H1 (cell line): ENCODE data around the gene GTSF1L. TPM values are rescaled to one million over a fixed set of nuclear protein-coding genes. Genes with fewer than 3 reads are reported as not detected.

Experiments used
- CTCF ChIA-PET: fragments of 300-600 bp; sonication (Branson Sonifier 250); formaldehyde crosslinking; loops from one replicate; lab custom pipeline; 2021; ENCODE audit not compliant: partially characterized antibody; lab: Charles Lee
- POLR2A ChIA-PET: fragments of 300-600 bp; sonication (Branson Sonifier 250); formaldehyde crosslinking; loops from one replicate; lab custom pipeline; 2021; ENCODE audit warnings: inconsistent platforms; ENCODE audit not compliant: partially characterized antibody; lab: Charles Lee
- DNase-seq, 2 experiments: peaks; one replicate each; pipeline versions ENCODE4 v3.0.0 to v3.0.0-alpha.2; 2010 to 2022; ENCODE audit warnings: low spot score in 2 of 2, low read depth in 1 of 2, mixed read lengths in 1 of 2
- FAIRE-seq: peaks from 2 replicates; lab custom pipeline; 2011; peaks lifted over from hg19 to GRCh38; lab: Jason Lieb, UNC
- H2AFZ ChIP-seq: 2 replicates; pipeline ENCODE4 v1.8.1; 2012; ENCODE audit warnings: low read length, inconsistent platforms
- H2AK5ac ChIP-seq: 2 replicates; pipeline ENCODE4 v1.6.1; 2013; ENCODE audit warnings: low read depth, low read length
- H2BK120ac ChIP-seq: replicated peaks from 2 replicates; pipeline ENCODE3; 2013; ENCODE audit warnings: low read depth, low read length, inconsistent platforms
- H2BK12ac ChIP-seq: 2 replicates; pipeline ENCODE4 v1.6.1; 2013; ENCODE audit warnings: low read depth, low read length
- H2BK15ac ChIP-seq: 2 replicates; pipeline ENCODE4 v1.6.1; 2013; ENCODE audit warnings: low read length
- H2BK20ac ChIP-seq: 2 replicates; pipeline ENCODE4 v1.6.1; 2013; ENCODE audit warnings: low read length
- H2BK5ac ChIP-seq: 2 replicates; pipeline ENCODE4 v1.6.1; 2013; ENCODE audit warnings: low read depth, low read length
- H3K14ac ChIP-seq: 2 replicates; pipeline ENCODE4 v1.6.1; 2013; ENCODE audit warnings: inconsistent platforms; ENCODE audit not compliant: insufficient read length
- H3K18ac ChIP-seq: 2 replicates; pipeline ENCODE4 v1.6.1; 2013; ENCODE audit warnings: low read length; ENCODE audit errors: extremely low read depth
- H3K23ac ChIP-seq: 2 replicates; pipeline ENCODE4 v1.6.1; 2013; ENCODE audit warnings: inconsistent platforms; ENCODE audit not compliant: insufficient read length
- H3K23me2 ChIP-seq: 2 replicates; pipeline ENCODE4 v1.6.1; 2013; ENCODE audit warnings: low read depth, low read length
- H3K27ac ChIP-seq: 2 replicates; pipeline ENCODE4 v1.6.1; 2011; ENCODE audit warnings: low read depth, low read length, inconsistent platforms
- H3K27me3 ChIP-seq, 4 experiments: replicated peaks in 1 of 4; 1 replicate in 1 of 4; 2 replicates in 3 of 4; pipeline versions ENCODE4 v1.6.1 to v1.8.1; 2011 to 2013; ENCODE audit warnings: low read length in 3 of 4, mild to moderate bottlenecking in 3 of 4, inconsistent platforms in 2 of 4, mixed read lengths in 2 of 4, moderate library complexity in 1 of 4; ENCODE audit not compliant: control insufficient read depth in 3 of 4, insufficient read depth in 3 of 4; ENCODE audit errors: extremely low read depth in 1 of 4
- H3K36me3 ChIP-seq, 4 experiments: 2 replicates each; pipeline versions ENCODE4 v1.6.1 to v1.8.1; 2011 to 2013; ENCODE audit warnings: mild to moderate bottlenecking in 4 of 4, low read length in 3 of 4, moderate library complexity in 2 of 4, control low read depth in 1 of 4, inconsistent platforms in 1 of 4; ENCODE audit not compliant: insufficient read depth in 4 of 4, control insufficient read depth in 2 of 4
- H3K4ac ChIP-seq: replicated peaks from 2 replicates; pipeline ENCODE3; 2013; ENCODE audit warnings: low read length, low read depth, mixed read lengths, inconsistent platforms; ENCODE audit not compliant: insufficient read length
- H3K4me1 ChIP-seq, 4 experiments: replicated peaks in 1 of 4; 1 replicate in 1 of 4; 2 replicates in 3 of 4; pipeline versions ENCODE4 v1.6.1 to v1.8.1; 2011 to 2013; ENCODE audit warnings: low read length in 3 of 4, inconsistent platforms in 2 of 4, mixed read lengths in 1 of 4; ENCODE audit not compliant: insufficient read depth in 4 of 4, control insufficient read depth in 3 of 4
- H3K4me2 ChIP-seq, 2 experiments: 2 replicates each; pipeline versions ENCODE4 v1.6.1 to v1.8.1; 2011 to 2013; ENCODE audit warnings: low read depth in 2 of 2, low read length in 2 of 2, control low read depth in 1 of 2, inconsistent platforms in 1 of 2, mild to moderate bottlenecking in 1 of 2; ENCODE audit not compliant: insufficient read depth in 1 of 2
- H3K4me3 ChIP-seq, 4 experiments: fragments of 200-600, 300-600 bp in 1 of 4; sonication (generic), shearing (Covaris generic), sonication (Bioruptor Twin) in 1 of 4; 2 replicates each; pipeline versions ENCODE4 v1.5.1 to v1.8.1; 2011 to 2016; ENCODE audit warnings: low read length in 4 of 4, low read depth in 3 of 4, control low read depth in 2 of 4, inconsistent platforms in 2 of 4, mild to moderate bottlenecking in 2 of 4, mixed read lengths in 1 of 4, moderate library complexity in 1 of 4; ENCODE audit not compliant: insufficient read depth in 2 of 4; ENCODE audit errors: extremely low read depth in 1 of 4
- H3K56ac ChIP-seq: replicated peaks from 2 replicates; pipeline ENCODE3; 2013; ENCODE audit warnings: low read depth, mild to moderate bottlenecking, mixed read lengths, low read length, inconsistent platforms; ENCODE audit not compliant: insufficient read length
- H3K79me1 ChIP-seq: 2 replicates; pipeline ENCODE4 v1.6.1; 2013; ENCODE audit warnings: low read depth, low read length, control low read depth
- H3K79me2 ChIP-seq, 2 experiments: 2 replicates each; pipeline versions ENCODE4 v1.6.1 to v1.8.1; 2012 to 2013; ENCODE audit warnings: low read length in 2 of 2, mild to moderate bottlenecking in 2 of 2, inconsistent platforms in 1 of 2; ENCODE audit not compliant: insufficient read depth in 2 of 2, control insufficient read depth in 1 of 2
- H3K9ac ChIP-seq, 4 experiments: replicated peaks in 1 of 4; 1 replicate in 1 of 4; 2 replicates in 3 of 4; pipeline versions ENCODE4 v1.6.1 to v1.8.1; 2011 to 2013; ENCODE audit warnings: low read depth in 3 of 4, low read length in 3 of 4, control low read depth in 2 of 4, mild to moderate bottlenecking in 2 of 4, moderate library complexity in 2 of 4, inconsistent platforms in 1 of 4; ENCODE audit errors: extremely low read depth in 1 of 4
- H3K9me3 ChIP-seq, 2 experiments: 2 replicates each; pipeline versions ENCODE4 v1.6.1 to v1.8.1; 2012 to 2013; ENCODE audit warnings: mild to moderate bottlenecking in 2 of 2, moderate library complexity in 2 of 2, control low read depth in 1 of 2, inconsistent platforms in 1 of 2, low read depth in 1 of 2, low read length in 1 of 2, mixed read lengths in 1 of 2; ENCODE audit not compliant: insufficient read depth in 2 of 2
- H4K20me1 ChIP-seq, 2 experiments: replicated peaks in 1 of 2; 2 replicates each; pipeline versions ENCODE3 to v1.8.1; 2011 to 2013; ENCODE audit warnings: inconsistent platforms in 2 of 2, low read length in 2 of 2, mild to moderate bottlenecking in 1 of 2; ENCODE audit not compliant: insufficient read depth in 2 of 2, control insufficient read depth in 1 of 2
- H4K5ac ChIP-seq: 2 replicates; pipeline ENCODE4 v1.6.1; 2013; ENCODE audit warnings: low read length, low read depth, mixed read lengths, inconsistent platforms; ENCODE audit not compliant: insufficient read length
- H4K8ac ChIP-seq: 2 replicates; pipeline ENCODE4 v1.8.0; 2013; ENCODE audit warnings: mild to moderate bottlenecking, moderate library complexity, low read length, inconsistent platforms; ENCODE audit not compliant: insufficient read depth; ENCODE audit errors: extremely low read depth
- H4K91ac ChIP-seq: replicated peaks from 2 replicates; pipeline ENCODE3; 2013; ENCODE audit warnings: low read length, mixed read lengths, inconsistent platforms; ENCODE audit not compliant: insufficient read length
- BCL11A ChIP-seq, 2 experiments: IDR thresholded peaks; one replicate each; pipeline ENCODE4 v1.6.1; 2011; ENCODE audit warnings: low read depth in 2 of 2, low read length in 2 of 2, mild to moderate bottlenecking in 2 of 2
- CEBPB ChIP-seq: IDR thresholded peaks from 2 replicates; pipeline ENCODE4 v1.6.1; 2012; ENCODE audit warnings: low read depth, low read length
- CREB1 ChIP-seq: IDR thresholded peaks from 2 replicates; pipeline ENCODE4 v1.6.1; 2012; ENCODE audit warnings: inconsistent platforms
- JUN ChIP-seq: IDR thresholded peaks from 2 replicates; pipeline ENCODE4 v1.6.1; 2011; ENCODE audit warnings: low read depth, mild to moderate bottlenecking, improper control_type of control experiment, low read length
- JUND ChIP-seq: IDR thresholded peaks from 2 replicates; pipeline ENCODE4 v1.6.1; 2011; ENCODE audit warnings: mild to moderate bottlenecking, improper control_type of control experiment, low read length
- NRF1 ChIP-seq: IDR thresholded peaks from 2 replicates; pipeline ENCODE4 v1.6.1; 2011; ENCODE audit warnings: mild to moderate bottlenecking, low read depth, low read length, improper control_type of control experiment
- PHF8 ChIP-seq: fragments of 200-600 bp; sonication (generic); conservative IDR thresholded peaks from 2 replicates; pipeline ENCODE4 v1.7.1; 2012; ENCODE audit warnings: low read depth, mild to moderate bottlenecking, inconsistent platforms, low read length, moderate library complexity
- POLR2A ChIP-seq, 2 experiments: IDR thresholded peaks; 1 replicate in 1 of 2; 2 replicates in 1 of 2; pipeline ENCODE4 v1.6.1; 2011; ENCODE audit warnings: low read depth in 2 of 2, low read length in 2 of 2, mild to moderate bottlenecking in 2 of 2; ENCODE audit errors: control extremely low read depth in 1 of 2
- SUZ12 ChIP-seq: fragments of 200-600 bp; sonication (generic); IDR thresholded peaks from 2 replicates; pipeline ENCODE4 v1.6.1; 2012; ENCODE audit warnings: mild to moderate bottlenecking, inconsistent platforms, low read length, moderate library complexity, mixed read lengths
- ZNF274 ChIP-seq: IDR thresholded peaks from 2 replicates; pipeline ENCODE4 v1.7.0; 2012; ENCODE audit warnings: low read length, borderline replicate concordance; ENCODE audit errors: extremely low read depth
- WGBS, 2 experiments: shearing (Covaris generic) in 1 of 2; methylation state at CpG; one replicate each; pipeline versions ENCODE4 v1.1.6 to v1.1.7; 2013 to 2015; ENCODE audit warnings: low lambda C conversion rate in 2 of 2, mixed read lengths in 2 of 2, inconsistent platforms in 1 of 2, low coverage in 1 of 2, missing lambda C conversion rate in 1 of 2; ENCODE audit not compliant: insufficient replicate concordance in 2 of 2, insufficient coverage in 1 of 2, insufficient read length in 1 of 2; ENCODE audit errors: extremely low coverage in 1 of 2, missing lambda C conversion rate in 1 of 2; 5-methylcytosine and 5-hydroxymethylcytosine counted together
- polyA plus RNA-seq, 7 experiments: library from polyadenylated mRNA; depleted of rRNA in 3 of 7; stranded (reverse) in 5 of 7; unstranded in 2 of 7; fragments of >200 nt in 5 of 7; fragments of 200-250 nt in 2 of 7; gene quantifications; 1 replicate in 5 of 7; 2 replicates in 1 of 7; 4 replicates in 1 of 7; pipeline versions ENCODE4 v1.2.1 to v1.2.3, GENCODE V29; 2011 to 2013; ENCODE audit warnings: missing spikeins in 2 of 7, mixed read lengths in 2 of 7
- total RNA-seq: library from RNA; stranded (reverse); fragmentation: NEBNext Ultra II Directional; extraction: Animal tissue kit (Norgen Biotek cat#: 25700); gene quantifications from 2 replicates; pipeline ENCODE4 v1.2.1, GENCODE V29; 2021
- TF ChIP-seq, protein P1 (sequence below): IDR thresholded peaks from 2 replicates; pipeline ENCODE4 v1.6.1; 2011; ENCODE audit warnings: low read depth, mild to moderate bottlenecking, low read length; ENCODE audit not compliant: insufficient read depth
- TF ChIP-seq, protein P2 (sequence below): IDR thresholded peaks from 2 replicates; pipeline ENCODE4 v1.6.1; 2011; ENCODE audit warnings: low read length, improper control_type of control experiment

GTSF1L gene
- total and polyA plus RNA-seq, 2 of the 8 experiments (the other 6 are each of a cell fraction or from before 2014, with no cell fraction given), result not detected

GRCh38 chr20:43755390-43755789 is 28.6 kb upstream of the GTSF1L start:
- H4K8ac ChIP-seq, result no peak overlapping the region
- H4K91ac ChIP-seq, result no peak overlapping the region
- 86% methylated on average over 7 of the region's 7 CpGs; no CpG with 5 or more reads in 1 of the 2 experiments for WGBS, 2 experiments
- H2BK120ac ChIP-seq, result no peak overlapping the region
- H3K27me3 ChIP-seq, result no peaks in the 10 kb centered on the region
- H2BK5ac ChIP-seq, result no peak overlapping the region
- no peak overlapping the region for H3K23ac ChIP-seq
- H3K36me3 ChIP-seq, result no peaks in the 10 kb centered on the region
- FAIRE-seq (no peak), DNase-seq (no peak)
- no peak overlapping the region for H2BK12ac ChIP-seq
- H3K4me1 ChIP-seq, result no peaks in the 10 kb centered on the region
- H2BK20ac ChIP-seq, result no peak overlapping the region
- H3K23me2 ChIP-seq, result no peaks in the 10 kb centered on the region
- CTCF ChIA-PET, result interaction anchor here (0.8 to 2.2 kb wide), 4 partner anchors 12 to 85 kb away, joined by 3 to 7 read pairs (median 5); no protein-coding TSS in a partner anchor
- H2AK5ac ChIP-seq, result no peak overlapping the region
- no peak overlapping the region for H3K4me2 ChIP-seq
- no peak overlapping the region for H4K5ac ChIP-seq
- H3K18ac ChIP-seq, result no peak overlapping the region
- POLR2A ChIA-PET, result no interaction called here
- no peak overlapping the region for H2BK15ac ChIP-seq
- no peak overlapping the region for H3K27ac ChIP-seq
- no peak overlapping the region for H3K14ac ChIP-seq
- no peaks in the 10 kb centered on the region for H3K79me1 ChIP-seq
- no peak overlapping the region for H3K56ac ChIP-seq
- no peaks in the 10 kb centered on the region for H3K79me2 ChIP-seq
- H2AFZ ChIP-seq, result no peak overlapping the region
- H4K20me1 ChIP-seq, result no peaks in the 10 kb centered on the region
- no peak overlapping the region for H3K9ac ChIP-seq
- H3K4ac ChIP-seq, result no peak overlapping the region
- H3K4me3 ChIP-seq, result no peak overlapping the region
- no peaks in the 10 kb centered on the region for H3K9me3 ChIP-seq
- TF ChIP-seq, protein P1, sequence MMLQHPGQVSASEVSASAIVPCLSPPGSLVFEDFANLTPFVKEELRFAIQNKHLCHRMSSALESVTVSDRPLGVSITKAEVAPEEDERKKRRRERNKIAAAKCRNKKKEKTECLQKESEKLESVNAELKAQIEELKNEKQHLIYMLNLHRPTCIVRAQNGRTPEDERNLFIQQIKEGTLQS, result no peak
- no peak for TF ChIP-seq JUND
- no peak for TF ChIP-seq POLR2A (IDR thresholded peaks at IDR 0.05; ENCODE audit: control extremely low read depth in 1 of 2, low read depth in 2 of 2, low read length in 2 of 2)
- no peak for TF ChIP-seq PHF8
- no peak for TF ChIP-seq CEBPB
- TF ChIP-seq CREB1, result no peak
- no peak for TF ChIP-seq NRF1
- no peak for TF ChIP-seq SUZ12
- no peak for TF ChIP-seq ZNF274
- TF ChIP-seq, protein P2, sequence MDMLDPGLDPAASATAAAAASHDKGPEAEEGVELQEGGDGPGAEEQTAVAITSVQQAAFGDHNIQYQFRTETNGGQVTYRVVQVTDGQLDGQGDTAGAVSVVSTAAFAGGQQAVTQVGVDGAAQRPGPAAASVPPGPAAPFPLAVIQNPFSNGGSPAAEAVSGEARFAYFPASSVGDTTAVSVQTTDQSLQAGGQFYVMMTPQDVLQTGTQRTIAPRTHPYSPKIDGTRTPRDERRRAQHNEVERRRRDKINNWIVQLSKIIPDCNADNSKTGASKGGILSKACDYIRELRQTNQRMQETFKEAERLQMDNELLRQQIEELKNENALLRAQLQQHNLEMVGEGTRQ, result no peak
- no peak for TF ChIP-seq BCL11A (IDR thresholded peaks at IDR 0.05; ENCODE audit: low read depth in 2 of 2, low read length in 2 of 2)
- no peak for TF ChIP-seq JUN
